MM.1S (cell line): Measurements from ENCODE around the gene NTM.

Experiments
- DNase-seq: peaks from one replicate; pipeline ENCODE4 v3.0.0-alpha.2; 2015
- H2AFZ ChIP-seq: fragments of 300-600 bp; sonication (generic); 2 replicates; pipeline ENCODE4 v1.6.0; 2016; ENCODE audit warnings: antibody characterized with exemption, low read length
- H3F3A ChIP-seq: fragments of 300-600 bp; sonication (generic); 2 replicates; pipeline ENCODE4 v1.6.1; 2016; ENCODE audit warnings: mild to moderate bottlenecking, antibody characterized with exemption, low read length, moderate library complexity, mixed read lengths; ENCODE audit not compliant: insufficient read depth
- H3K27ac ChIP-seq: fragments of 300-600 bp; sonication (generic); 2 replicates; pipeline ENCODE4 v1.5.1; 2016; ENCODE audit warnings: mild to moderate bottlenecking, low read length
- H3K27me3 ChIP-seq: fragments of 300-600 bp; sonication (generic); replicated peaks from 2 replicates; pipeline ENCODE4 v1.6.0; 2016; ENCODE audit warnings: low read length; ENCODE audit not compliant: insufficient read depth
- H3K36me3 ChIP-seq: fragments of 300-600 bp; sonication (generic); replicated peaks from 2 replicates; pipeline ENCODE4 v1.6.1; 2016; ENCODE audit warnings: mild to moderate bottlenecking, low read length, mixed read lengths; ENCODE audit not compliant: insufficient read depth
- H3K4me1 ChIP-seq: fragments of 300-600 bp; sonication (generic); 2 replicates; pipeline ENCODE4 v1.6.1; 2016; ENCODE audit warnings: low read length, mixed read lengths
- H3K4me2 ChIP-seq: fragments of 300-600 bp; sonication (generic); 2 replicates; pipeline ENCODE4 v1.6.0; 2016; ENCODE audit warnings: low read depth, low read length
- H3K4me3 ChIP-seq: fragments of 300-600 bp; sonication (generic); 2 replicates; pipeline ENCODE4 v1.5.1; 2016; ENCODE audit warnings: low read length, mixed read lengths
- H3K79me2 ChIP-seq: fragments of 300-600 bp; sonication (generic); 2 replicates; pipeline ENCODE4 v1.6.1; 2016; ENCODE audit warnings: mixed run types, low read length, mixed read lengths
- H3K9ac ChIP-seq: fragments of 300-600 bp; sonication (generic); 2 replicates; pipeline ENCODE4 v1.6.1; 2016; ENCODE audit warnings: low read length, mixed read lengths
- H3K9me2 ChIP-seq: fragments of 300-600 bp; sonication (generic); replicated peaks from 2 replicates; pipeline ENCODE4 v1.6.1; 2016; ENCODE audit warnings: mild to moderate bottlenecking, low read length, mixed read lengths; ENCODE audit not compliant: insufficient read depth
- H3K9me3 ChIP-seq: fragments of 300-600 bp; sonication (generic); replicated peaks from 2 replicates; pipeline ENCODE4 v1.6.1; 2016; ENCODE audit warnings: mild to moderate bottlenecking, low read length, mixed read lengths; ENCODE audit not compliant: insufficient read depth
- H4K20me1 ChIP-seq: fragments of 300-600 bp; sonication (generic); 2 replicates; pipeline ENCODE4 v1.6.1; 2016; ENCODE audit warnings: mild to moderate bottlenecking, low read length, moderate library complexity, mixed read lengths; ENCODE audit not compliant: insufficient read depth
- CTCF ChIP-seq: fragments of 300-600 bp; sonication (generic); IDR thresholded peaks from 2 replicates; pipeline ENCODE4 v1.5.1; 2016; ENCODE audit warnings: antibody characterized with exemption, low read length, mixed read lengths
- EZH2 ChIP-seq: fragments of 300-600 bp; sonication (generic); optimal IDR thresholded peaks from 2 replicates; pipeline ENCODE3; 2017; ENCODE audit warnings: low read depth, mild to moderate bottlenecking, antibody characterized with exemption, low read length, mixed read lengths
- EZH2phosphoT487 ChIP-seq: fragments of 300-600 bp; sonication (generic); IDR thresholded peaks from 2 replicates; pipeline ENCODE4 v1.6.1; 2018; ENCODE audit warnings: antibody characterized with exemption, low read length

NTM gene

DNA sequence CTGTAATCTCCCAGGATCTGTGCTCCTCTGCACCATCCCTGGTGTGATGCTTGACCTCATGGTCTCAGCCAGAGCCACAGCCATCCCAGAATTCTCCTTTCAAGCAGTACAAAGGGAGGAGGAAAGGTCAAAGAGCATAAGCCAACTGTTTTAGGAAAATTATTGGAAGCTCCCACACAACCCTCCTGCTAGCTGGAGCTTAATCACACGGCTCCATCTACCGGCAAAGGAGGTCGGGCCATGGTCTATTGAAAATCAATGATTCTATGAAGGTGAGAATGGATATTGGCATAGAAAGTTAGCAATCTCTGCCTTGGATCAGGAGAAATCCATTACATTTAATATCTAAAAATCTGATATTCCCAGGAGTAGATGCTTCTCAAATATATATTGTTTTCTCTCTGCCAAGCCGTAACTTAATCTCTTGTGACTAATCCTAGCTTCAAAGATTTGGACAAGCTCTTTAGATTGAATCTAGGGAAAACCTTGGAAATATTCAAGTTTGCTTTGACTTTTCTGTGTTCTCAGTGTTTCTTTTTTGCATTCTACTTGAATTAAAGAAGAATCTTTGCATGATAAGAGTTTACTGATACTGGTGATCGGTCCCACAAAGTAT, 259.6 kb downstream of the NTM start:
- Histone ChIP-seq H3K9me2 (no peaks in the 10 kb centered on the region), H3K79me2 (no peaks in the 10 kb centered on the region), H3K4me3 (no peak overlapping the region), H3K27me3 (no peaks in the 10 kb centered on the region), H3K27ac (no peak overlapping the region), H3K36me3 (no peaks in the 10 kb centered on the region), H3K9me3 (no peaks in the 10 kb centered on the region), H3K4me2 (no peak overlapping the region), H4K20me1 (no peaks in the 10 kb centered on the region), H3K9ac (no peak overlapping the region), H3F3A (no peaks in the 10 kb centered on the region), H3K4me1 (no peaks in the 10 kb centered on the region), H2AFZ (no peak overlapping the region)
- TF ChIP-seq EZH2, result no peak
- no peak for TF ChIP-seq CTCF
- TF ChIP-seq EZH2phosphoT487, result no peak
- no peak for DNase-seq

DNA sequence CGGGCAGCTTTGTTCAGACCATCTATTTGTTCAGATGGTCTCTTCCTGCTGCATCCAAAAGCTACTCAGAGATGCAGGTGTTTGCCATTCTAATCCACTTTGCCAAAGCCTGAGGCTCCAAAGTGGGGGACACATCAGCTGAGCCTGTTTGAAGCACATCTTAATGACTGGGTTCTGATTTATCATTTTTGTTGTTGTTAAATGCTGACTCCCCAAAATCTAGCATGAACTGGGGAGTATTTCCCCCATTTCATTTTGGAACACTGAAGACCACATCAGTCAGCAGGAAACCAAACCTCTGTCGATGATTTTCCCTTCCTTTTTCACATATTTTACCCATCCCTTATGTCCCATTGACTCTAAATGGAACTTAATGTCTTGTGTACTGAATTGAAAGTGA, 262.6 kb downstream of the NTM start:
- Histone ChIP-seq H3K79me2 (no peaks in the 10 kb centered on the region), H3K9me3 (no peaks in the 10 kb centered on the region), H3K4me3 (no peak overlapping the region), H3K4me2 (no peak overlapping the region), H3K27me3 (no peaks in the 10 kb centered on the region), H4K20me1 (no peaks in the 10 kb centered on the region), H3F3A (no peaks in the 10 kb centered on the region), H3K9me2 (no peaks in the 10 kb centered on the region), H3K36me3 (no peaks in the 10 kb centered on the region), H3K27ac (no peak overlapping the region), H3K4me1 (no peaks in the 10 kb centered on the region), H2AFZ (no peak overlapping the region), H3K9ac (no peak overlapping the region)
- DNase-seq, result no peak
- no peak for TF ChIP-seq CTCF
- TF ChIP-seq EZH2, result no peak
- no peak for TF ChIP-seq EZH2phosphoT487

DNA sequence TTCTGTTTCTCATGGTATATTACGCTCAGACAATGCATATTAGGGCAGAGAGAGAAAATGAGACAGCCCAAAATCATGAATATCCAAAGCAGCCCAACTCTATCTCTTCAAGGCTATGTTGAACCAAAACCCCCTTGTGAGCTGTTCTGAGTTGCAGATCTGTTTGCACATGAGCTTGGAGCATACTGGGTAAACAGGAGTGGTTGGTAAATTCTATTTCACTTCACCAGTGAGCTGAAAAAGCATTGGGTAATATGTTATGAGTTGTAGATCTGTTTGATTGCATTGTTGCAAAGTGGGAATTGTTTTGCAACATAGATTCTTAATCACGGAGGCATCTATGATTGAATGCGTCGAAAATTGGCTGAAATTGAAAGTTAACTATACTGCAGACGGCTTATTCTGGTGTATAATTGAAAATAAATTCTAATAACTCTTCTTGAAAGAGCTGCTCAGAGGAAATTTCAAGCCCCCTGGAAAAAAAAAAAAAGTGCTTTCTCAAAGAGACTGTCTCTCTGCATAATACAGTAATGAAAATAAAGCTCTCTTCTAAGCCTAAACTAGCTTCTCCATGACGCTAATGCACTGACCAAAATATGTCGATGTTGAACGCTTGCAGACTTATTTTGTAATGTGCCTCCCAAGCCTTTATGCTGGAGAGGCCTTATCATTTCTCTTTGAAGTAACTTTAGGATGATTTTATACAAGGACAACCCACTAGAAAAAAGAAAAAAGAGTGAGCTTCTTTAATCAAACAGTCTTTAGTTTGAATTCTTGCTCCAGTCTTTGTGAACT, 263.7 kb downstream of the NTM start:
- Histone ChIP-seq H3K4me3 (no peak overlapping the region), H2AFZ (no peak overlapping the region)

More for the DNA sequence above, 263.7 kb downstream of the NTM start:
- Histone ChIP-seq H3K9me3 (no peaks in the 10 kb centered on the region), H4K20me1 (no peaks in the 10 kb centered on the region), H3K9me2 (no peaks in the 10 kb centered on the region), H3K27me3 (no peaks in the 10 kb centered on the region), H3K36me3 (no peaks in the 10 kb centered on the region), H3K79me2 (no peaks in the 10 kb centered on the region), H3K4me1 (no peaks in the 10 kb centered on the region), H3K4me2 (no peak overlapping the region), H3K9ac (no peak overlapping the region), H3F3A (no peaks in the 10 kb centered on the region), H3K27ac (no peak overlapping the region)
- TF ChIP-seq EZH2phosphoT487, result no peak
- TF ChIP-seq CTCF, result no peak
- no peak for TF ChIP-seq EZH2
- no peak for DNase-seq
